Erythroblast (primary cell): Measurements from ENCODE around the gene DISP3.

ENCODE experiments used
- DNase-seq, 2 experiments: peaks; one replicate each; lab custom pipeline; 2025; lab: John Stamatoyannopoulos, UW
- GATA1 ChIP-seq: IDR thresholded peaks from 2 replicates; pipeline ENCODE4 v1.6.1; 2011; ENCODE audit warnings: low read depth, mild to moderate bottlenecking, control low read depth, low read length, moderate library complexity
- POLR2A ChIP-seq: IDR thresholded peaks from 2 replicates; pipeline ENCODE4 v1.6.1; 2011; ENCODE audit warnings: mild to moderate bottlenecking, low read length

Gene DISP3

GRCh38 chr1:11501491-11501897, 22.5 kb downstream of the DISP3 start:
- TF ChIP-seq POLR2A (no peak), GATA1 (no peak)
- DNase-seq = no peak

GRCh38 chr1:11501906-11502485, 23.0 kb downstream of the DISP3 start:
- no peak for DNase-seq
- TF ChIP-seq POLR2A = no peak
- no peak for TF ChIP-seq GATA1

GRCh38 chr1:11502516-11502915, 23.6 kb downstream of the DISP3 start:
- TF ChIP-seq GATA1 (no peak), POLR2A (no peak)
- no peak for DNase-seq

GRCh38 chr1:11504599-11504998, 25.6 kb downstream of the DISP3 start:
- no peak for TF ChIP-seq POLR2A
- no peak for TF ChIP-seq GATA1
- no peak for DNase-seq

- peak in 1 of 2 experiments; percentile 6 for DNase-seq
- TF ChIP-seq POLR2A (no peak), GATA1 (no peak)
Measured at GRCh38 chr1:11505591-11506538, 26.9 kb downstream of the DISP3 start.

GRCh38 chr1:11507309-11507708, 28.4 kb downstream of the DISP3 start:
- DNase-seq = no peak
- no peak for TF ChIP-seq GATA1
- TF ChIP-seq POLR2A = no peak

- TF ChIP-seq GATA1 (no peak), POLR2A (no peak)
- no peak for DNase-seq
Measured at GRCh38 chr1:11513681-11514080, 34.7 kb downstream of the DISP3 start.

- no peak for TF ChIP-seq GATA1
- TF ChIP-seq POLR2A = no peak
- no peak for DNase-seq
Measured at GRCh38 chr1:11514366-11514765, 35.4 kb downstream of the DISP3 start.

GRCh38 chr1:11515368-11516300, 36.7 kb downstream of the DISP3 start:
- no peak for DNase-seq
- TF ChIP-seq GATA1 (no peak), POLR2A (no peak)

GRCh38 chr1:11516961-11517635, 38.1 kb downstream of the DISP3 start:
- no peak for DNase-seq
- TF ChIP-seq GATA1 = no peak
- no peak for TF ChIP-seq POLR2A

GRCh38 chr1:11518016-11518701, 39.2 kb downstream of the DISP3 start:
- TF ChIP-seq POLR2A = no peak
- no peak for TF ChIP-seq GATA1

More at GRCh38 chr1:11518016-11518701, 39.2 kb downstream of the DISP3 start:
- no peak for DNase-seq
